GM12878 (cell line): ENCODE measurements around the gene HTT-AS. TPM values are rescaled to one million over a fixed set of nuclear protein-coding genes. Genes with fewer than 3 reads are reported as not detected.

Source experiments
- BHLHE40 ChIP-seq, 2 experiments: fragments of 450-650 bp in 1 of 2; IDR thresholded peaks; 2 replicates each; pipeline ENCODE4 v1.6.1; 2011 to 2017; ENCODE audit warnings: low read depth in 2 of 2, borderline replicate concordance in 1 of 2, improper control_type of control experiment in 1 of 2, low read length in 1 of 2, mild to moderate bottlenecking in 1 of 2
- CEBPB ChIP-seq, 2 experiments: fragments of 150-350 bp in 1 of 2; IDR thresholded peaks; 2 replicates each; pipeline ENCODE4 v1.6.1; 2012 to 2014; ENCODE audit warnings: low read depth in 2 of 2, low read length in 2 of 2, borderline replicate concordance in 1 of 2, inconsistent platforms in 1 of 2
- CREM ChIP-seq: IDR thresholded peaks from 2 replicates; pipeline ENCODE4 v1.6.1; 2014; ENCODE audit warnings: antibody characterized with exemption, low read depth
- E2F8 ChIP-seq: fragments of 450-650 bp; IDR thresholded peaks from 2 replicates; pipeline ENCODE4 v1.6.1; 2018; ENCODE audit warnings: mild to moderate bottlenecking, low read depth, moderate library complexity; ENCODE audit not compliant: partially characterized antibody
- EGR1 ChIP-seq, 2 experiments: IDR thresholded peaks; 1 replicate in 1 of 2; 2 replicates in 1 of 2; pipeline ENCODE4 v1.6.1; 2011 to 2012; ENCODE audit warnings: low read depth in 2 of 2, low read length in 2 of 2, borderline replicate concordance in 1 of 2, mild to moderate bottlenecking in 1 of 2, moderate library complexity in 1 of 2
- EZH2 ChIP-seq: IDR thresholded peaks from 2 replicates; pipeline ENCODE4 v1.6.1; 2012; ENCODE audit warnings: low read depth, mild to moderate bottlenecking, control low read depth, inconsistent platforms, low read length, borderline replicate concordance; ENCODE audit not compliant: control insufficient read depth
- FOS ChIP-seq: IDR thresholded peaks from 3 replicates; pipeline ENCODE4 v1.6.1; 2011; ENCODE audit warnings: borderline replicate concordance; ENCODE audit not compliant: insufficient read length; ENCODE audit errors: extremely low read depth
- GATAD2B ChIP-seq: fragments of 450-650 bp; conservative IDR thresholded peaks from 2 replicates; pipeline ENCODE4 v1.6.1; 2017; ENCODE audit warnings: low read depth, mild to moderate bottlenecking, moderate library complexity
- KDM1A ChIP-seq: fragments of 200-600 bp; sonication (generic); IDR thresholded peaks from 2 replicates; pipeline ENCODE4 v1.6.1; 2016; ENCODE audit warnings: borderline replicate concordance
- LARP7 ChIP-seq: fragments of 450-650 bp; IDR thresholded peaks from 2 replicates; pipeline ENCODE4 v1.6.1; 2017; ENCODE audit warnings: mild to moderate bottlenecking
- MEF2A ChIP-seq: IDR thresholded peaks from 2 replicates; pipeline ENCODE4 v1.6.1; 2011; ENCODE audit warnings: low read depth, mild to moderate bottlenecking, low read length, moderate library complexity; ENCODE audit not compliant: insufficient read depth
- MEF2B ChIP-seq: fragments of 450-650 bp; IDR thresholded peaks from 2 replicates; pipeline ENCODE4 v1.6.1; 2018; ENCODE audit warnings: mild to moderate bottlenecking, moderate library complexity; ENCODE audit not compliant: partially characterized antibody, poor library complexity, severe bottlenecking
- MTA2 ChIP-seq: fragments of 450-650 bp; IDR thresholded peaks from 2 replicates; pipeline ENCODE4 v1.6.1; 2016; ENCODE audit warnings: low read depth, mild to moderate bottlenecking, moderate library complexity
- MXI1 ChIP-seq: fragments of 150-350 bp; IDR thresholded peaks from 2 replicates; pipeline ENCODE4 v1.6.1; 2011; ENCODE audit warnings: low read depth, mild to moderate bottlenecking, inconsistent platforms, low read length, improper control_type of control experiment
- NBN ChIP-seq: fragments of 450-650 bp; IDR thresholded peaks from 2 replicates; pipeline ENCODE4 v1.6.1; 2016
- NFYA ChIP-seq: IDR thresholded peaks from 2 replicates; pipeline ENCODE4 v1.6.1; 2011; ENCODE audit warnings: low read depth, mild to moderate bottlenecking, low read length, improper control_type of control experiment, borderline replicate concordance
- NFYB ChIP-seq: IDR thresholded peaks from 2 replicates; pipeline ENCODE4 v1.6.1; 2011; ENCODE audit warnings: low read depth, mild to moderate bottlenecking, low read length, improper control_type of control experiment, moderate library complexity; ENCODE audit not compliant: insufficient read depth
- POLR2A ChIP-seq: IDR thresholded peaks from 2 replicates; pipeline ENCODE4 v1.6.1; 2011; ENCODE audit warnings: low read depth, mild to moderate bottlenecking, low read length
- POLR2AphosphoS5 ChIP-seq: IDR thresholded peaks from 2 replicates; pipeline ENCODE4 v1.6.1; 2011; ENCODE audit warnings: mild to moderate bottlenecking, low read length, inconsistent platforms
- RCOR1 ChIP-seq: conservative IDR thresholded peaks from 2 replicates; pipeline ENCODE4 v1.6.1; 2012; ENCODE audit warnings: low read depth, low read length, improper control_type of control experiment
- RELB ChIP-seq: fragments of 450-650 bp; IDR thresholded peaks from 2 replicates; pipeline ENCODE4 v1.6.1; 2017; ENCODE audit warnings: low read depth, mild to moderate bottlenecking, moderate library complexity
- SMAD1 ChIP-seq: fragments of 450-650 bp; IDR thresholded peaks from 2 replicates; pipeline ENCODE4 v1.6.1; 2018; ENCODE audit warnings: mild to moderate bottlenecking, low read depth; ENCODE audit not compliant: partially characterized antibody
- SMAD5 ChIP-seq: IDR thresholded peaks from 2 replicates; pipeline ENCODE4 v1.6.1; 2016; ENCODE audit warnings: antibody characterized with exemption, low read depth
- SPI1 ChIP-seq: IDR thresholded peaks from 2 replicates; pipeline ENCODE4 v1.6.1; 2011; ENCODE audit warnings: low read depth, mild to moderate bottlenecking, low read length, moderate library complexity, borderline replicate concordance; ENCODE audit not compliant: insufficient read depth
- SREBF1 ChIP-seq: IDR thresholded peaks from 2 replicates; pipeline ENCODE4 v1.6.1; 2012; ENCODE audit warnings: mild to moderate bottlenecking, low read length
- SRF ChIP-seq, 2 experiments: IDR thresholded peaks; 2 replicates each; pipeline ENCODE4 v1.6.1; 2011; ENCODE audit warnings: low read depth in 2 of 2, low read length in 2 of 2, mild to moderate bottlenecking in 1 of 2, moderate library complexity in 1 of 2
- polyA plus RNA-seq, 11 experiments: library from polyadenylated mRNA; depleted of rRNA in 4 of 11; unstranded in 6 of 11; stranded (reverse) in 5 of 11; fragments of >200 nt; fragmentation: Nextera tagmentation in 4 of 11; fragmentation: Illumina TruSeq in 1 of 11; extraction: Ambion mirVana in 4 of 11; extraction: Trizol in 1 of 11; gene quantifications; 1 replicate in 1 of 11; 2 replicates in 10 of 11; pipeline versions ENCODE4 v1.2.1 to v1.2.3, GENCODE V29; 2011 to 2016; ENCODE audit warnings: inconsistent platforms in 2 of 11, missing spikeins in 2 of 11, low read depth in 1 of 11
- total RNA-seq, 4 experiments: library from RNA; depleted of rRNA in 3 of 4; stranded (reverse); fragments of >200 nt in 3 of 4; fragmentation: Illumina TruSeq in 1 of 4; extraction: Trizol in 1 of 4; gene quantifications; 2 replicates each; pipeline versions ENCODE4 v1.2.1 to v1.2.3, GENCODE V29; 2013 to 2021

Gene HTT-AS
- total and polyA plus RNA-seq, 10 of the 15 experiments (the other 5 are each of a cell fraction or from before 2014, with no cell fraction given) = not detected

- TF ChIP-seq RELB (no peak), MEF2B (peak; percentile 80), SMAD1 (no peak), POLR2AphosphoS5 (peak; percentile 51; the same call in 1 of the 2 replicates), E2F8 (no peak), MEF2A (no peak), SPI1 (0 out of 2 replicates have a peak, but pooled peaks have one; percentile 16), KDM1A (no peak), EGR1 (IDR thresholded peaks at IDR 0.05; ENCODE audit: borderline replicate concordance in 1 of 2, low read depth in 2 of 2, low read length in 2 of 2) (no peak), GATAD2B (no peak), NFYB (no peak), SREBF1 (no peak), RCOR1 (no peak), FOS (no peak), MTA2 (no peak), LARP7 (no peak; the same call in 1 of the 2 replicates), SRF (IDR thresholded peaks at IDR 0.05; ENCODE audit: low read depth in 2 of 2, low read length in 2 of 2) (no peak), NBN (peak; percentile 4; the same call in 1 of the 2 replicates), SMAD5 (peak; percentile 60; the same call in 1 of the 2 replicates), POLR2A (peak; percentile 75; the same call in 1 of the 2 replicates), EZH2 (no peak), CREM (peak; percentile 40; the same call in 1 of the 2 replicates), MXI1 (peak; percentile 68; the same call in 1 of the 2 replicates), CEBPB (IDR thresholded peaks at IDR 0.05; ENCODE audit: borderline replicate concordance in 1 of 2, low read depth in 2 of 2, low read length in 2 of 2) (no peak), NFYA (no peak), BHLHE40 (IDR thresholded peaks at IDR 0.05; ENCODE audit: borderline replicate concordance in 1 of 2, low read depth in 2 of 2, low read length in 1 of 2) (peak in 1 of 2 experiments; percentile 81; a peak in 2 of 4 replicates)
These were observed 32.9 kb downstream of the HTT-AS start (continued) for GRCh38 chr4:3041192-3042142.
